ENCODE measurements around the gene CCDC39.
"Not testable (repeated sequence)": the region's sequence is repeated elsewhere in the genome, so short reads cannot be mapped to it uniquely, and the experiment has no call there.

Gene CCDC39

DNA sequence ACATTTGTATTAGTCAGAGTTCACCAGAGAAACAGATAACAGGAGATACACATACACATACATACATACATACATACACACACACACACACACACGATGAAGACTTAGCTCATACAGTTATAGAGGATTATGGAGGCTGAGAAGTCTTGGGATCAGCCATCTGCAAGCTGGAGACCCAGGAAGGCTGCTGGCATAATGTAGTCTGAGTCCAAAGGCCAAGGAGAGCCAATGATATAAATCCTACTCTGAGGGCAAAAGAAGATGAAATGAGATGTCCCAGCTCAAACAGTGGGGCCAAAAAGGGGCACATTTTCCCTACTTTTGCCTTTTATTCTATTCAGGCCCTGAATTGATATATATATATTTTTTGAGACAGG, 83.7 kb downstream of the CCDC39 start:
- in situ Hi-C loops (cut with MboI; ENCODE audit: low sequenced_read_pairs, unreplicated experiment), result loop anchor here (10.0 to 25.0 kb wide), 2 partner anchors 671 to 783 kb away; no protein-coding TSS in a partner anchor
- no peak for DNase-seq (ENCODE audit: low spot score)
- TF ChIP-seq CTCF (IDR thresholded peaks at IDR 0.05; ENCODE audit: borderline replicate concordance, control extremely low read depth, extremely low read depth, insufficient read depth, missing control alignments), result no peak

GRCh38 chr3:180594631-180595558, 84.4 kb downstream of the CCDC39 start:
- in situ Hi-C loops (cut with MboI; ENCODE audit: low sequenced_read_pairs, unreplicated experiment), result loop anchor here (10.0 to 25.0 kb wide), 2 partner anchors 670 to 783 kb away; no protein-coding TSS in a partner anchor
- DNase-seq (ENCODE audit: low spot score), result peak; percentile 40
- TF ChIP-seq CTCF (IDR thresholded peaks at IDR 0.05; ENCODE audit: borderline replicate concordance, control extremely low read depth, extremely low read depth, insufficient read depth, missing control alignments), result peak; percentile 21

DNA sequence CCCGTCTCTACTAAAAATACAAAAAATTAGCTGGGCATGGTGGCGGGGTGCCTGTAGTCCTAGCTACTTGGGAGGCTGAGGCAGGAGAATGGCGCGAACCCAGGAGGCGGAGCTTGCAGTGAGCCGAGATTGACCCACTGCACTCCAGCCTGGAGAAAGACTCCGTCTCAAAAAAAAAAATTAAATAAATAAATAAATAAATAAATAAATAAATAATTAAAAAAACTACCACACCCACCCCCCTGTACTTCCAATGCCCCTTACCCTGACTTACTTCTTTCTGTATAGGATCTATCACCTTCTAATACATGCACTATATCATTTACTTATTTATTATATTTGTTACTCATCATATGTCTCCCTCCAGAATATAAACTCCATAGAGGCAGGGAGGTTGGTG, 85.7 kb downstream of the CCDC39 start:
- in situ Hi-C loops (cut with MboI; ENCODE audit: low sequenced_read_pairs, unreplicated experiment), result loop anchor here (10.0 to 25.0 kb wide), 2 partner anchors 669 to 781 kb away; no protein-coding TSS in a partner anchor
- not testable (repeated sequence) for DNase-seq (ENCODE audit: low spot score)

DNA sequence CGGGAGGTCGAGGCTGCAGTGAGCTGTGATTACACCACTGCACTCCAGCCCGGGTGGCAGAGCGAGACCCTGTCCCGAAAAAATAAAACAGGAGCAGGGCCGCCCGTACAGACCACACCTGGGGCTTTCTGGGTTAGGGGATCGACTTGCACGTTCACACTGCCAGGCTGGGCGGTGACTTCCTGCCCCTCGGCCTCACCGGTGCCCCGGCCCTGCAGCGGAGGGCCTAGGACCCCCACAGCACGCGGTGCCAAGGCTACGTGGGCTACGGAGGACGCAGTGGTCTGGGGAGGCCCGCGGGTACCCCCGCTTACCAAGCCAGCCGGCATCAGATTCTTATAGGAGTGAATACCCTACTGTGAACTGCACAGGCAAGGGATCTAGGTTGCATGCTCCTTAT, 88.9 kb downstream of the CCDC39 start:
- no peak for TF ChIP-seq CTCF (IDR thresholded peaks at IDR 0.05; ENCODE audit: borderline replicate concordance, control extremely low read depth, extremely low read depth, insufficient read depth, missing control alignments)
- no peak for DNase-seq (ENCODE audit: low spot score)
- in situ Hi-C loops (cut with MboI; ENCODE audit: low sequenced_read_pairs, unreplicated experiment), result loop anchor here (10.0 to 25.0 kb wide), 2 partner anchors 666 to 778 kb away; no protein-coding TSS in a partner anchor

DNA sequence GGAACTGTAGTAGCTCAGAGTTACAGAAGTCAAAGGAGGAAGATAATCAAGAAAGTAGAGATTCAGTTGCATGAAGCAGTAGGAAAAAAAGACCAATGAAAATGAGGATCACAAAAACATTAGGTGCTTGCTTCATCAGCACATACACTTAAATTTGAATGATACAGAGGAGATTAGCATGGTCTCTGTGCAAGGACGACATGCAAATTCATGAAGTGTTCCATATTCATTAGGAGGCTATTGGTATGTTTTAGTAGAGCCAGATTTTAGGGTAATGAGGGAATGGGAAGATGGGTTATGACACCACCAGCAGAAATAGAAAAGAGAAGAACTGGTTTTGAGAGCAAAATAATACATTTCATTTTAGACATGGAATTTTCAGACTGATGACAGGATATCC, 98.4 kb downstream of the CCDC39 start:
- DNase-seq (ENCODE audit: low spot score), result no peak
- in situ Hi-C loops (cut with MboI; ENCODE audit: low sequenced_read_pairs, unreplicated experiment), result loop anchor here (25.0 kb wide), 1 partner anchor 769 kb away; no protein-coding TSS in a partner anchor
- no peak for TF ChIP-seq CTCF (IDR thresholded peaks at IDR 0.05; ENCODE audit: borderline replicate concordance, control extremely low read depth, extremely low read depth, insufficient read depth, missing control alignments)

- in situ Hi-C loops (cut with MboI; ENCODE audit: low sequenced_read_pairs, unreplicated experiment), result loop anchor here (25.0 kb wide), 1 partner anchor 763 kb away; no protein-coding TSS in a partner anchor
- TF ChIP-seq CTCF (IDR thresholded peaks at IDR 0.05; ENCODE audit: borderline replicate concordance, control extremely low read depth, extremely low read depth, insufficient read depth, missing control alignments), result no peak
- DNase-seq (ENCODE audit: low spot score), result no peak
Observed at GRCh38 chr3:180575571-180575970, 103.7 kb downstream of the CCDC39 start.
